Naive B cell (primary cell): ENCODE results near the gene SIGLEC8. TPM values are rescaled to one million over a fixed set of nuclear protein-coding genes. Genes with fewer than 3 reads are reported as not detected.

Experiments
- ATAC-seq, 2 donors: fragments of 150-1000 bp; cut with Tn5 transposase; 2 replicates each; pipeline ENCODE4 v1.10.0; 2021; ENCODE audit warnings: low read depth in 2 of 2, mild to moderate bottlenecking in 2 of 2, moderate library complexity in 2 of 2
- DNase-seq: peaks from one replicate; pipeline ENCODE4 v3.0.0; 2022
- H3K27ac Mint-ChIP-seq, 6 donors: one replicate each; pipeline ENCODE4 v1.8.0; 2020 to 2022; ENCODE audit warnings: mild to moderate bottlenecking in 6 of 6, mixed read lengths in 6 of 6, moderate library complexity in 5 of 6, inconsistent platforms in 2 of 6
- H3K27me3 Mint-ChIP-seq, 3 donors: one replicate each; pipeline ENCODE4 v1.8.0; 2021 to 2022; ENCODE audit warnings: mixed read lengths in 3 of 3, mild to moderate bottlenecking in 1 of 3
- H3K36me3 Mint-ChIP-seq, 2 donors: one replicate each; pipeline ENCODE4 v1.8.0; 2020 to 2022; ENCODE audit warnings: mixed read lengths in 2 of 2, inconsistent platforms in 1 of 2, mild to moderate bottlenecking in 1 of 2
- H3K4me1 Mint-ChIP-seq, 3 donors: one replicate each; pipeline ENCODE4 v1.8.0; 2020 to 2022; ENCODE audit warnings: mixed read lengths in 3 of 3, inconsistent platforms in 1 of 3, mild to moderate bottlenecking in 1 of 3, moderate library complexity in 1 of 3
- H3K4me3 Mint-ChIP-seq, 8 donors: one replicate each; pipeline ENCODE4 v1.8.0; 2020 to 2022; ENCODE audit warnings: mild to moderate bottlenecking in 8 of 8, mixed read lengths in 8 of 8, moderate library complexity in 8 of 8, inconsistent platforms in 2 of 8
- H3K9me3 Mint-ChIP-seq, 7 donors: one replicate each; pipeline ENCODE4 v1.8.0; 2020 to 2022; ENCODE audit warnings: mixed read lengths in 7 of 7, mild to moderate bottlenecking in 5 of 7, inconsistent platforms in 2 of 7, moderate library complexity in 1 of 7
- polyA plus RNA-seq, 6 donors: library from polyadenylated mRNA; unstranded; fragments of 300-500 nt; fragmentation: Illumina TruSeq; gene quantifications; one replicate each; pipeline ENCODE4 v1.2.3, GENCODE V29; 2021; ENCODE audit warnings: low read depth in 6 of 6

The SIGLEC8 gene
- polyA plus RNA-seq, 6 donors from 2014 or later: not detected

DNA sequence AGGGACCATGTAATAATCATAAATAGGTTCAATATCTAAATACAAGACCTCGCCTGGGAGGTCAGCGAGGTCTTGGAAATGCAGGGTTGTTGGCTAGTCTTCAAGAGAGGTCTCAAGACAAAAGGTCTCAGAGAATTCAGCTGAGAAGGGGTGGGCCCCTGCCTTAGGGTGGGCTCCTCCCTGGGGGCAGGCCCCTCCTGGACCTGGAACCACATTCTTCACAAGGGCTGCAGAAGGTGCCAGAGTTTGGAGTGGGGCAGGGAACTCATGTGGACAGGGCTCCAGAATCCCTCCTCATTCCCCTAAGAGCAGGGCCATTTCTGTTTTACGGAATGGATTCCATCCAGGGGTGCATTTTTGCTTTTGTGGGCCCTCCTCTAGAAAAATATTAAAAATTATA lies 30.2 kb upstream of the SIGLEC8 start:
- no peak overlapping the region for H3K27ac Mint-ChIP-seq
- peaks cover 0 to 5% (median 0%) of the 10 kb centered on the region in 3 donors for H3K4me1 Mint-ChIP-seq
- peaks cover 0 to 11% (median 0%) of the 10 kb centered on the region in 7 donors for H3K9me3 Mint-ChIP-seq
- no peak overlapping the region for H3K4me3 Mint-ChIP-seq
- ATAC-seq (no peak), DNase-seq (no peak)
- H3K27me3 Mint-ChIP-seq: peaks cover 21 to 61% (median 51%) of the 10 kb centered on the region in 3 donors
- no peaks in the 10 kb centered on the region for H3K36me3 Mint-ChIP-seq

- peak overlapping the region in 1 of 8 donors; percentile 3 for H3K4me3 Mint-ChIP-seq
- H3K27me3 Mint-ChIP-seq: peaks cover 16 to 50% (median 41%) of the 10 kb centered on the region in 3 donors
- H3K36me3 Mint-ChIP-seq: no peaks in the 10 kb centered on the region
- H3K4me1 Mint-ChIP-seq: peaks cover 0 to 5% (median 0%) of the 10 kb centered on the region in 3 donors
- no peak for ATAC-seq
- no peak for DNase-seq
- H3K9me3 Mint-ChIP-seq: peaks cover 0 to 5% (median 0%) of the 10 kb centered on the region in 7 donors
- no peak overlapping the region for H3K27ac Mint-ChIP-seq
Observed at GRCh38 chr19:51485960-51486660, 27.9 kb upstream of the SIGLEC8 start.

GRCh38 chr19:51480590-51480989 lies 22.3 kb upstream of the SIGLEC8 start:
- H3K27me3 Mint-ChIP-seq: peaks cover 22 to 72% (median 56%) of the 10 kb centered on the region in 3 donors

DNA sequence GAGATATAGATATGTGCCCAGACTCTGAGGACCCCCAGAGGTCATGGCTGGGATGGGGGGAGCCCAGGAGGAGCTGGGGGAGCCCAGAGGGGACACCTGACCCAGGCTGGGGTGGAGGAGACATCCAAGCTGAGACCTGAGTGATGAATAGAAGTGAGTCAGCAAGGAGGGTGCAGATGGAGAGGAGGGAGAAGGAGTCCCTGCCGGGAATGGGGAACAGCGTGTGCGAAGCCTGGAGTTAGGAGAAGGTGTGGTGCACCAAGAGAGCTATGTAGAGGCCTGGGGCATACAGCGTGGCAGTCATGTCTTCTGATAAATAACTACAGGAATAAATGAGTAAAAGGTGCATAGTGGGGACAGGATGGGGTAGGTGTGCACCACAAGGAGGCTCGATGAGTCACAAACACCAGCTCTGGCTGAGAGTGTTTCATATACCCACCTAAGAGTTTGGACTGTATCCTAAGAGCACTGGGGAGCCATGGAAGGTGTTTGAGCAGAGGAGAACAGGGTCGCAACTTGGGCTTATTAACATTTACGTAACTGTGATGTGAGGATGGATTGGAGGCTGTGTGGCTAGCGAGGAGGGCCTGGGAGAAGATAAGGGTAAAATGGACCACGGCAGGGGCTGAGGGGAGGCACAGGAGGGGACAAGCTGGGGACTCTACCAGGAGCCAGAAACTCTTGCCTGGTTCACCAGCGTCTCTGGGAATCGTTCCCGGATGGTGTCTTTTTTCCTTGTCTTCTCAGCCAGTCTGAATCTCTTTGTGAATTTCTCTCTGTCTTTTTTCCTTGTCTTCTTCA lies 21.5 kb upstream of the SIGLEC8 start:
- peak overlapping the region in 3 of 6 donors; percentile 32 to 83 (median 44) for H3K27ac Mint-ChIP-seq
- no peak for ATAC-seq
- peaks cover 0 to 4% (median 0%) of the 10 kb centered on the region in 7 donors for H3K9me3 Mint-ChIP-seq
- DNase-seq: no peak
- peaks cover 22 to 66% (median 50%) of the 10 kb centered on the region in 3 donors for H3K27me3 Mint-ChIP-seq
- H3K4me3 Mint-ChIP-seq: no peak overlapping the region
- no peaks in the 10 kb centered on the region for H3K36me3 Mint-ChIP-seq
- peaks cover 0 to 6% (median 0%) of the 10 kb centered on the region in 3 donors for H3K4me1 Mint-ChIP-seq

More at GRCh38 chr19:51480590-51480989, 22.3 kb upstream of the SIGLEC8 start:
- peaks cover 0 to 6% (median 0%) of the 10 kb centered on the region in 3 donors for H3K4me1 Mint-ChIP-seq
- no peak for ATAC-seq
- peaks cover 0 to 4% (median 0%) of the 10 kb centered on the region in 7 donors for H3K9me3 Mint-ChIP-seq
- H3K36me3 Mint-ChIP-seq: no peaks in the 10 kb centered on the region
- no peak overlapping the region for H3K4me3 Mint-ChIP-seq
- DNase-seq: no peak
- peak overlapping the region in 1 of 6 donors; percentile 63 for H3K27ac Mint-ChIP-seq

GRCh38 chr19:51478381-51479234 lies 20.4 kb upstream of the SIGLEC8 start, which contains the start of gene CEACAM18:
TSS of gene CEACAM18 (plus strand) at chr19:51478539.
- ATAC-seq (no peak), DNase-seq (no peak)
- H3K36me3 Mint-ChIP-seq: no peaks in the 10 kb centered on the region
- peak within 1 kb of the TSS in 2 of 6 donors; percentile 66 to 81 for H3K27ac Mint-ChIP-seq
- peaks cover 0 to 6% (median 1%) of the 10 kb centered on the region in 3 donors for H3K4me1 Mint-ChIP-seq
- peaks cover 0 to 4% (median 0%) of the 10 kb centered on the region in 7 donors for H3K9me3 Mint-ChIP-seq
- H3K4me3 Mint-ChIP-seq: no peak within 1 kb of the TSS
- peaks cover 21 to 64% (median 50%) of the 10 kb centered on the region in 3 donors for H3K27me3 Mint-ChIP-seq

- Mint-ChIP-seq H3K4me3 (no peak overlapping the region), H3K36me3 (no peaks in the 10 kb centered on the region), H3K27ac (peak overlapping the region in 1 of 6 donors; percentile 81), H3K4me1 (peaks cover 8 to 11% (median 8%) of the 10 kb centered on the region in 3 donors), H3K9me3 (peaks cover 0 to 4% (median 0%) of the 10 kb centered on the region in 7 donors), H3K27me3 (peaks cover 22 to 64% (median 55%) of the 10 kb centered on the region in 3 donors)
- ATAC-seq (no peak), DNase-seq (no peak)
Observed at GRCh38 chr19:51477344-51477743, 19.1 kb upstream of the SIGLEC8 start.

- ATAC-seq: no peak
- Mint-ChIP-seq H3K36me3 (no peaks in the 10 kb centered on the region), H3K4me1 (peaks cover 8 to 11% (median 8%) of the 10 kb centered on the region in 3 donors), H3K4me3 (peak overlapping the region in 1 of 8 donors; percentile 17), H3K27me3 (peaks cover 22 to 62% (median 51%) of the 10 kb centered on the region in 3 donors), H3K9me3 (peaks cover 0 to 4% (median 0%) of the 10 kb centered on the region in 7 donors), H3K27ac (no peak overlapping the region)
- DNase-seq: no peak
Observed at GRCh38 chr19:51476164-51476563, 17.9 kb upstream of the SIGLEC8 start.

DNA sequence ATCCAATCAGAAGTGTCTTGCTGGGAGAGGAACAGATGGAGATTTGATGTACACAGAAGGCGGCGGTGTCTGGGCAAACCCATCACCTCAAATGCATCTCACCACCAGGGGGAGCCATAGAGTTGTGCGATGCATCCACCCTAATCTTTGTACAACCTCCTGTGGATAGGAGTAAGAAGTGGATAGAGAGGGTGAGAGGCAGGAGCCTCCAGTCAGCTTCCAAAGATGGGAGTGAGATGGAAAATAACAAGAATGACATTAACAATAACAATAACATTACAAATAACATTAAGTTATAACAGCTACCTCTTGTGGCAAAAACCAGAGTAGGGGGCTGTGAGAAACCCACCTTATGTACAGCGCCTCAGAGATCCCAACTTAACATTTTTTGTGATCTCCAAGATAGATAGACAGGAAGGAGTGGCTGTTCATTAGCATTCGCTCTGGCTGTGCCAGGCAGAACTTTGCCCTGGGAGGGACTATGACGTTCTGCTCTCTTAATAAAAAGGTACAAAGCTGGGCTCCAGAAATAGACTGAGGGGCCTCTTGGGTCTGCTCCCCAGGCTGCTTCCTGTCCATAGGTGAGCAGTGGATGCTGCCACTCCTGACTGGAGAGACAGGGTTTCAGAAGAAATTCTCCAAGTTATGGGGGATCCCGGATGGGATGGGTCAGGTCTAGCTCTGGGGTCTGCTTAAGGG lies 14.9 kb upstream of the SIGLEC8 start:
- Mint-ChIP-seq H3K4me1 (peaks cover 5 to 8% (median 8%) of the 10 kb centered on the region in 3 donors), H3K9me3 (peaks cover 0 to 4% (median 0%) of the 10 kb centered on the region in 7 donors), H3K27ac (peak overlapping the region in 1 of 6 donors; percentile 74), H3K4me3 (no peak overlapping the region), H3K36me3 (no peaks in the 10 kb centered on the region), H3K27me3 (peaks cover 14 to 39% (median 28%) of the 10 kb centered on the region in 3 donors)
- DNase-seq (peak; percentile 72), ATAC-seq (peak; percentile 73 to 83)

DNA sequence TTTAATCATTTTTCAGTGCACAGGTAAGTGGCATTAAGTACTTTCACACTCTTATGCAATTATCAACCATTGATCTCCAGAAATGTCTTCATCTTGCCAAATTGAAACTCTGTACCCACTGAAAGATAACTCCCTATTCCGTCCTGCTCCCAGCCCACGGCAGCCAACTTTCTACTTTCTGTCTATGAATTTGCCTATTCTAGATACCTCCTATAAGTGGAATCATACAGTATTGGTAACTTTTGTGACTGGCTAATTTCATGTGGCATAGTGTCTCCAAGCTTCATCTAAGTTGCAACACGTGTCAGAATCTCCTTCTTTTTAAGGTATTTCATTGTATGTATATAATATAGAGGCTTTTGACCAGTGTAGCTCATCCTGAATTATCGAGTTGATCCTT lies 14.4 kb upstream of the SIGLEC8 start:
- DNase-seq: no peak
- peak overlapping the region in 1 of 6 donors; percentile 74 for H3K27ac Mint-ChIP-seq
- no peak for ATAC-seq
- peaks cover 0 to 4% (median 0%) of the 10 kb centered on the region in 7 donors for H3K9me3 Mint-ChIP-seq
- H3K36me3 Mint-ChIP-seq: no peaks in the 10 kb centered on the region
- H3K4me1 Mint-ChIP-seq: peaks cover 5 to 8% (median 8%) of the 10 kb centered on the region in 3 donors
- no peak overlapping the region for H3K4me3 Mint-ChIP-seq
- peaks cover 12 to 35% (median 25%) of the 10 kb centered on the region in 3 donors for H3K27me3 Mint-ChIP-seq

DNA sequence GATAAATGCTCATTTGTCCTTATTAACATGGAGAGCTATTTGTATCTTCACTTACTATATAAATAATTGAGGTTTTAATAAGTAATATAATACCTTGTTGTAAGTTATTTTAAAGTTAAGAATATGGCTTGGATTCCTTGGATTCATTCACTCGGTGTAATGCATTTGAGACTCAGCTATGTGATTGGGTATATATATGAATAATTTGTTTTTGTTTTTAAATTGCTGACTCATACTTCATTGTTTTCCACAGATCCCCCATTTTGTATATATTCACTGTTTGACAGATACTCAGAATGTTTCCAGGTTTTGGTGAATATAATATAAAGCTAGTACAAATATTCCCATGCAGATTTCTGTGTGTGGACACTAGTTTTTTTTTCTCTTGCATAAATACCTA lies 13.3 kb upstream of the SIGLEC8 start:
- Mint-ChIP-seq H3K4me3 (no peak overlapping the region), H3K4me1 (peaks cover 5 to 8% (median 8%) of the 10 kb centered on the region in 3 donors), H3K9me3 (peaks cover 0 to 4% (median 0%) of the 10 kb centered on the region in 7 donors), H3K27me3 (peaks cover 16 to 31% (median 21%) of the 10 kb centered on the region in 3 donors), H3K27ac (no peak overlapping the region), H3K36me3 (no peaks in the 10 kb centered on the region)
- ATAC-seq: no peak
- DNase-seq: no peak

DNA sequence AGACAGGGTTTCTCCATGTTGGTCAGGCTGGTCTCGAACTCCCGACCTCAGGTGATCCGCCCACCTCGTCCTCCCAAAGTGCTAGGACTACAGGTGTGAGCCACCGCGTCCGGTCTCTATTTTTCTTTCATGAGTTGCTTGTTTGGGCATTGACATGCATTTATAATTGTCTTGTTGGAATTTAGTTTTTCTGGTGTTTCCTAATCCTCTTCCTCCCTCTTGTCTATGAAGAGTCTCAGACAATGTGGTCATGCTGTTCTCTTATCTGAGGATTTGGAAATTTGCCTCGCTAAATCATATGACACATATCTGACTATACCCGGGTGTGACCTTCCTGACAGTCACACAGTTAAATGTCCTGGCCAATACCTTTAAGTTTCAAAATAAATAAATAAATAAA lies 12.7 kb upstream of the SIGLEC8 start:
- Mint-ChIP-seq H3K9me3 (peaks cover 0 to under 1% (median 0%) of the 10 kb centered on the region in 7 donors), H3K4me1 (peaks cover 5 to 8% (median 8%) of the 10 kb centered on the region in 3 donors), H3K27me3 (peaks cover 21 to 37% (median 26%) of the 10 kb centered on the region in 3 donors), H3K36me3 (no peaks in the 10 kb centered on the region), H3K27ac (no peak overlapping the region), H3K4me3 (no peak overlapping the region)
- ATAC-seq (no peak), DNase-seq (no peak)

GRCh38 chr19:51469629-51470028 lies 11.4 kb upstream of the SIGLEC8 start:
- Mint-ChIP-seq H3K27me3 (peaks cover 23 to 44% (median 38%) of the 10 kb centered on the region in 3 donors), H3K4me3 (no peak overlapping the region), H3K4me1 (peaks cover 5 to 8% (median 8%) of the 10 kb centered on the region in 3 donors), H3K36me3 (no peaks in the 10 kb centered on the region), H3K9me3 (no peaks in the 10 kb centered on the region), H3K27ac (no peak overlapping the region)
- DNase-seq (no peak), ATAC-seq (no peak)
